PFSK-1 (cell line): ENCODE measurements around the gene CHCHD2.

Experiments used
- FOXP2 ChIP-seq: optimal IDR thresholded peaks from 2 replicates; pipeline ENCODE3; 2011; ENCODE audit warnings: borderline replicate concordance, control low read depth, inconsistent platforms; ENCODE audit not compliant: insufficient read depth; ENCODE audit errors: extremely low read length, extremely low read depth
- POLR2AphosphoS5 ChIP-seq: IDR thresholded peaks from 2 replicates; pipeline ENCODE4 v1.6.1; 2012; ENCODE audit warnings: low read depth, mild to moderate bottlenecking, control low read depth, low read length, moderate library complexity
- SIN3A ChIP-seq: IDR thresholded peaks from 2 replicates; pipeline ENCODE4 v1.6.1; 2012; ENCODE audit warnings: mild to moderate bottlenecking, low read length, moderate library complexity, borderline replicate concordance; ENCODE audit not compliant: insufficient read depth
- TAF1 ChIP-seq: IDR thresholded peaks from 2 replicates; pipeline ENCODE4 v1.6.1; 2012; ENCODE audit warnings: low read length, control low read depth, borderline replicate concordance; ENCODE audit not compliant: insufficient read depth
- TF ChIP-seq, protein P1 (sequence below), 2 experiments: IDR thresholded peaks; 2 replicates each; pipeline versions ENCODE4 v1.6.1 to v1.8.0; 2011 to 2012; ENCODE audit warnings: low read depth in 2 of 2, low read length in 2 of 2, control low read depth in 1 of 2, inconsistent platforms in 1 of 2, mild to moderate bottlenecking in 1 of 2, moderate library complexity in 1 of 2; ENCODE audit not compliant: insufficient read depth in 1 of 2

Gene CHCHD2

DNA sequence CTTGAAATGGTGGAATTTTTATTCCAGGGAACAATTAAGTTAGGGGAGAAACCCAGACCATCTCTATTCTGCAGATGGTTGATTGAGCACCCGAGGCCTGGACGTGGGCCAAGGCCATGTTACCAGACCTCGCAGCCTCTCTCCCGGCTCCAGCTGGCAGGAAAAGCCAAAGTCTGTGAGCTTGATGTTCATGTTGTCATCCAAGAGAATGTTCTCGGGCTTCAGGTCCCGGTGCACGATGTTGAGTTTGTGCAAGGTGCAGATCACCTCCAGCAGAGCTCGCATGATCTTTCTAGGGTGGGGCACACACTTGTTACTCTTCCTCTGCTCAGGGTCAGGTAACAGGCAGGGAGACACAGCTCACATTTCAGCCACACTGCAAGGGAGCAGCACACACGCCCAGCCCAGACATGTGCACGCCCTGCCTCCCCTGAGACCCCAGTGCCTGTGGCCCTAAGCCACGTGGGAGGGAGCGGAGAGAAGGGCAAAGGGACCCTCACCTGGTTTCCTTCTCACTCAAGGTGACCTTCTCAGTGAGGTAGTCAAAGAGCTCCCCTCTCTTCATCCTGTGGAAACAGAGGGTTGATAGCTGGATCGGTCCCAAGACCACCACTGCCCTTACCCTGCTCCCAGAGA lies 23.0 kb downstream of the CHCHD2 start:
- TF ChIP-seq, protein P1, sequence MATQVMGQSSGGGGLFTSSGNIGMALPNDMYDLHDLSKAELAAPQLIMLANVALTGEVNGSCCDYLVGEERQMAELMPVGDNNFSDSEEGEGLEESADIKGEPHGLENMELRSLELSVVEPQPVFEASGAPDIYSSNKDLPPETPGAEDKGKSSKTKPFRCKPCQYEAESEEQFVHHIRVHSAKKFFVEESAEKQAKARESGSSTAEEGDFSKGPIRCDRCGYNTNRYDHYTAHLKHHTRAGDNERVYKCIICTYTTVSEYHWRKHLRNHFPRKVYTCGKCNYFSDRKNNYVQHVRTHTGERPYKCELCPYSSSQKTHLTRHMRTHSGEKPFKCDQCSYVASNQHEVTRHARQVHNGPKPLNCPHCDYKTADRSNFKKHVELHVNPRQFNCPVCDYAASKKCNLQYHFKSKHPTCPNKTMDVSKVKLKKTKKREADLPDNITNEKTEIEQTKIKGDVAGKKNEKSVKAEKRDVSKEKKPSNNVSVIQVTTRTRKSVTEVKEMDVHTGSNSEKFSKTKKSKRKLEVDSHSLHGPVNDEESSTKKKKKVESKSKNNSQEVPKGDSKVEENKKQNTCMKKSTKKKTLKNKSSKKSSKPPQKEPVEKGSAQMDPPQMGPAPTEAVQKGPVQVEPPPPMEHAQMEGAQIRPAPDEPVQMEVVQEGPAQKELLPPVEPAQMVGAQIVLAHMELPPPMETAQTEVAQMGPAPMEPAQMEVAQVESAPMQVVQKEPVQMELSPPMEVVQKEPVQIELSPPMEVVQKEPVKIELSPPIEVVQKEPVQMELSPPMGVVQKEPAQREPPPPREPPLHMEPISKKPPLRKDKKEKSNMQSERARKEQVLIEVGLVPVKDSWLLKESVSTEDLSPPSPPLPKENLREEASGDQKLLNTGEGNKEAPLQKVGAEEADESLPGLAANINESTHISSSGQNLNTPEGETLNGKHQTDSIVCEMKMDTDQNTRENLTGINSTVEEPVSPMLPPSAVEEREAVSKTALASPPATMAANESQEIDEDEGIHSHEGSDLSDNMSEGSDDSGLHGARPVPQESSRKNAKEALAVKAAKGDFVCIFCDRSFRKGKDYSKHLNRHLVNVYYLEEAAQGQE (IDR thresholded peaks at IDR 0.05; ENCODE audit: insufficient read depth in 1 of 2, low read depth in 2 of 2, low read length in 2 of 2) = no peak
- TF ChIP-seq TAF1 (no peak), POLR2AphosphoS5 (no peak), FOXP2 (no peak), SIN3A (no peak)

DNA sequence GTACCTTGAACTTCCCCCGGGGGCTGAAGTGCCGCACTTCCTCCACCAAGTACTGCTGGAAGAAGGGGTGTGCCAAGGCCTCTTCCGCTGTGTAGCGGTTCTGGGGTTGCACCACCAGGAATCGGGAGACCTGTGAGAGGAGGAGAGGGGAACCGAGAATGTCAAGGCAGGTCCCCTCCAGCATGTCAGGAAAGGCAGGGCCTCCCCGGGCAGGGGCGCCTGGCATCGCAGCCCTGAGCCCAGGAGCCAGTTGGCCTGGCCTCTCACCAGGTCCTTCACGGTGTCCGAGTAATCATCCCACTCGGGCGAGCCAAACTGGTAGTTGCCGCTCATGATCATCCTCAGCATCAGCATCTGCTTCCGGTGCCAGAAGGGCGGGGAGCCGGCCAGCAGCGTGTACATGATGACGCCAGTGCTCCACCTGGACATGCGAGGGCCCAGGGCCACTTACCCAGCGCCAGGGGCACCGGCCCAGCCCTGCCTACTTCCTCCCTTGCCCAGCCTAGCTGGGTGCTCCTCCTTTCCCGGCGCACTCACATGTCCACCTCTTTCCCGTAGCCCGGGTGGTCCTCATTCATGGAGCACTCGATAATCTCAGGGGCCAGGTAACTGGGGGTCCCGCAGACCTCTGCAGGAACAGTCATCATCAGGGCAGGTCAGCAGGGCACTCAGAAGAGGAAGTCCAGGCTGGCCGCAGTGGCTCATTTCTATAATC lies 24.5 kb downstream of the CHCHD2 start:
- TF ChIP-seq POLR2AphosphoS5 (no peak), FOXP2 (no peak), SIN3A (no peak), TAF1 (no peak)
- TF ChIP-seq, protein P1 (IDR thresholded peaks at IDR 0.05; ENCODE audit: insufficient read depth in 1 of 2, low read depth in 2 of 2, low read length in 2 of 2) = no peak

DNA sequence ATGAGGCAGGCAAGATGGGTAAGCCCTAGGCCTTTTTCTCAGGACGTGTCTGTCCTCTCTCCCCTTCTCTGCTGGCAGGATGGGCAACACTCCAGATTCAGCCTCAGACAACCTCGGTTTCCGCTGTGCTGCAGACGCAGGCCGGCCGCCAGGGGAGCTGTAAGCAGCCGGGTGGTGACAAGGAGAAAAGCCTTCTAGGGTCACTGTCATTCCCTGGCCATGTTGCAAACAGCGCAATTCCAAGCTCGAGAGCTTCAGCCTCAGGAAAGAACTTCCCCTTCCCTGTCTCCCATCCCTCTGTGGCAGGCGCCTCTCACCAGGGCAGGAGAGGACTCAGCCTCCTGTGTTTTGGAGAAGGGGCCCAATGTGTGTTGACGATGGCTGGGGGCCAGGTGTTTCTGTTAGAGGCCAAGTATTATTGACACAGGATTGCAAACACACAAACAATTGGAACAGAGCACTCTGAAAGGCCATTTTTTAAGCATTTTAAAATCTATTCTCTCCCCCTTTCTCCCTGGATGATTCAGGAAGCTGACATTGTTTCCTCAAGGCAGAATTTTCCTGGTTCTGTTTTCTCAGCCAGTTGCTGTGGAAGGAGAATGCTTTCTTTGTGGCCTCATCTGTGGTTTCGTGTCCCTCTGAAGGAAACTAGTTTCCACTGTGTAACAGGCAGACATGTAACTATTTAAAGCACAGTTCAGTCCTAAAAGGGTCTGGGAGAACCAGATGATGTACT lies 26.7 kb downstream of the CHCHD2 start:
- no peak for TF ChIP-seq POLR2AphosphoS5
- TF ChIP-seq TAF1 = no peak
- no peak for TF ChIP-seq FOXP2
- no peak for TF ChIP-seq SIN3A
- TF ChIP-seq, protein P1 (IDR thresholded peaks at IDR 0.05; ENCODE audit: insufficient read depth in 1 of 2, low read depth in 2 of 2, low read length in 2 of 2) = no peak

DNA sequence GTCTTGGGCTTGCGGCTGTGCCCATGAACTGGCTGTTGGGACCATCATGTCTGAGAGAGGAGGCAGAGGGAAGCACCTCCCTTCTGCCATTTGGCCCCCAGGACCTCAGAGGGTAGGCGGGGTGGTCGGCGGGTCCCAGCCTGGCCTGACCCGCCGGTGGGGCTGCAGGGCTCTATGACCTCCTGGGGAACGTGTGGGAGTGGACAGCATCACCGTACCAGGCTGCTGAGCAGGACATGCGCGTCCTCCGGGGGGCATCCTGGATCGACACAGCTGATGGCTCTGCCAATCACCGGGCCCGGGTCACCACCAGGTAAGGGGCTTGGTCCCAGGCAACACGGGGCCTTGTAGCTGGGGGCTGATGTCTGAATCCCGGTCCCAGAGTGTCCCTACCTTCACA lies 28.1 kb downstream of the CHCHD2 start:
- TF ChIP-seq FOXP2 = no peak
- TF ChIP-seq, protein P1 (IDR thresholded peaks at IDR 0.05; ENCODE audit: insufficient read depth in 1 of 2, low read depth in 2 of 2, low read length in 2 of 2) = no peak
- TF ChIP-seq POLR2AphosphoS5 = no peak
- TF ChIP-seq SIN3A = no peak
- no peak for TF ChIP-seq TAF1
